K562 treated with DMSO at 1 percent for 12 hours (cell line): ENCODE results near the gene HSPA4L. TPM values are rescaled to one million over a fixed set of nuclear protein-coding genes. Genes with fewer than 3 reads are reported as not detected.

Experiments used
- total RNA-seq: library from RNA; unstranded; fragments of 300-600 nt; gene quantifications from 2 replicates; pipeline ENCODE4 v1.2.3, GENCODE V29; 2022; ENCODE audit not compliant: insufficient read depth

The HSPA4L gene
- 2.8 and 13.6 TPM in 2 replicates for total RNA-seq

GRCh38 chr4:127782275-127783025 lies at the start of gene HSPA4L:
Gene HSPA4L, plus strand, starts transcription at chr4:127782322. Its CDS starts 229 bp downstream, at chr4:127782551.

GRCh38 chr4:127880763-127881562 lies 98.8 kb downstream of the HSPA4L start, which contains the start of gene PLK4:
Gene PLK4, plus strand, starts transcription at chr4:127880893. Its CDS starts 242 bp downstream, at chr4:127881135.

Other genes starting within 250 kb of the HSPA4L start
- gene INTU, start 149.4 kb upstream of the HSPA4L start, total RNA-seq: 2.0 and 2.4 TPM in 2 replicates
- gene SLC25A31, start 51.9 kb upstream of the HSPA4L start, total RNA-seq: not detected in 2 replicates
- gene PLK4, start 98.6 kb downstream of the HSPA4L start, total RNA-seq: 20.5 and 38.5 TPM in 2 replicates
- 5.9 and 17.2 TPM in 2 replicates for gene MFSD8, start 182.9 kb downstream of the HSPA4L start, total RNA-seq
- 4.0 and 13.8 TPM in 2 replicates for gene ABHD18, start 183.1 kb downstream of the HSPA4L start, total RNA-seq